NCI-H82 (cell line): ENCODE measurements around the gene MDFI.

Experiments
- DNase-seq: peaks from one replicate; lab custom pipeline; 2025; lab: John Stamatoyannopoulos, UW

Gene MDFI

DNA sequence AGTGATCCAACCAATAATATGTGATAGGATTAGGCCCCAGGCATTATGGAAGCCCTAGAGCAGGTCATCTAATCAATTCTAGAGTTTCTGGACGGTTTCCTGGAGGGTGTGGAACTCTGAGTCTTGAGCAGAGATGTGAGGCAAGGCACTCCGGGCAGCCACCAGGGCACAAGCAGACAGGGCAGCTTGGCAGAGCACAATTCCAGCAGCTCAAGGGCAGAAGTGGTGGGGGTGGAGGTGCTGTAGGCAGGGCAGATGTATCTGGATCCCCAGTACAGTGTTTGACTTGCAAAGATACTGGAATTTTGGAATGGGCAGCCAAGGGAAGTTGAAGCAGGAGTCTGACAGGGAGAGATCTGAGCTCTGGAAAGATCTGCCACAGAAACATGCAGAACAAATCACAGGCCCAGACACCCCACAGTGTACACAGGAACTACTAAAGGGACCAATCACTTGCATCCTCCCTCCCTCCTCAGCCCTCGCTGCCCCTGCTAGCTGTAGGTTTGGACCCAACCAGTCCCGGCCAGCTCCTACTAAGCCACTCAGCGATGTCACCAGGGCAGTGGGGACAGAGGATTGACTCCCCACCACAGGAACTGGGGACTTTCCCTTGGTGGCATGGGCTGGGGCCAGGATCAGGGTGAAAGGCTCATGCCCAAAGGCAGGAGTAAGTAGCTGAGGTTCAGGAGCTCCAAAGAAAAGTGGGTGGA lies 50.1 kb downstream of the MDFI start:
- no peak for DNase-seq

DNA sequence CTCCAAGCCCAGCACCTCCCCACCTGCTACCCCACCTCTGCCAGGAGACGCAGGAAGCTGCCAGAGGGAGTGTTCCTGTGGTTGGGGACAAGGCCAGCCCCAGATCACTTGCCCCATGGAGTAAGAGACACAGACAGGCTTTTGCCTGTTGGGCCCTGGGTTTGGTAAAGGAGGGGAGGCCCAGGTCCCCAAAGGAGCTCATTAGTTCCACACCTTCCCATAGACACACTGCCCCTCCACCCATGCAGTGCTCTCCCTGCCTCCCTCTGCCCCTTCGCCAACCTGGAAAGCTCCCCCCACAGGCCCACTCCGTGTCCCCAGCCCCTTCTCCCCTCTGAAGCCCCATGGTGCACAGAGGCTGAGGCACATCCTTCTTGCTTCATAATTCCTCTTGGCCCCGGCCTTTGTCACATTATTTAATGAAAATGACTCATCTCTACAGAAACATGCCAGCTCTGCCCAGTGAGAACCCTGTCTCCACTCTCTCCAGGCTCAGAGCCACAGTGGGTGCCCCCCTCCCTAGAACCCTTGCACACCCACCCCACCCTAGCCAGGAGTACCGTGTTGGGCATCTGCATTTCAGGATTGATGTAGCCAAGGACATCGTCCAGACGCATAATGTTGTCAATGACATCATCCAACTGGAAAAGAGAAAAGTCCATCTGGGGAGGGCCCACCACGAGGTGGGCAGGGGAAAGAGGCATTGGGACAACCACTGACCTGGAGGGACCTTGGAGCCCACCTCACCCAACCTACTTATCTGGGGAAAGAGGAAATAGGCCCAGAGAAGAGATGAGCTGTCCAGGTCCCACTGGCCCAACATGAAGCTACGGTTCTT lies 51.1 kb downstream of the MDFI start:
- DNase-seq, result no peak

DNA sequence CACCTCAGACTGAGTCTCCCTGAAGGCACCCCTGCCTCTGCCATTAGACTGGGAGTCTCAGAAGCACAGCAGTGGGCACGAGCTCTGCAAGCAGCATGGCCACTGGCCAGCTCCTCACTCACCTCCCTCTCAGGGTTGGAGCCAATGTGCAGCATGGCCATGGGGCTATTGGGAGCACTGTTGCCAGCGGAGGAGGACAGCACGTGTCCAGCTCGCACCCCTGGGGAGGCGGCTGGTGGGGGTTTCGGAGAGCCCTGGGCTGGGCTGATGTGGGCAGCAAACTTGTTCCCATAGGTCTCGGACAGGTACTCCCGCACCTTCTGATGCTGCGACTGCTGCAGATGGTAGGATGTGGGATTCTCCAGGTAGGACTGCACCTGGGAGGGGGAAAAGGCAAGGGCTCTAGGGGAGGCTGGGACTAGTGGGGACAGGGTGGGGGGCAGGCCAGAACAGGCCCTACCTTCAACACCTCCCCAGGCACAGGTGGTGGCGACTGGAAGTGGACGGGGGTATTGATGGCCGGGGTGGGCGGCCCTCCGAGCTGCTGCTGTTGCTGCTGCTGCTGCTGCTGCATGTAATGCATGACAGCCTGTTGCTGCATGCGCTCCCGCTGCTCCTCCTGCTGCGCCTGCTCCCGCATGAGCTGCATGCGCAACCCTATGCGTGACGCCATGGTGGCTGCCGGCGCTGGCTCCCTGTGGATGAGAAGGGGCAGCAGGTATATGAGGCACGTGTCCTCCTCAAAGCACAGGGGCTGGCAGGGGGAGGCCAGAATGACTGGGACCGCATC lies 52.5 kb downstream of the MDFI start:
- DNase-seq, result no peak

- peak; percentile 30 for DNase-seq
Observed at GRCh38 chr6:41691426-41692079, 53.3 kb downstream of the MDFI start.

- no peak for DNase-seq
Observed at GRCh38 chr6:41692080-41692675, 53.9 kb downstream of the MDFI start.

DNA sequence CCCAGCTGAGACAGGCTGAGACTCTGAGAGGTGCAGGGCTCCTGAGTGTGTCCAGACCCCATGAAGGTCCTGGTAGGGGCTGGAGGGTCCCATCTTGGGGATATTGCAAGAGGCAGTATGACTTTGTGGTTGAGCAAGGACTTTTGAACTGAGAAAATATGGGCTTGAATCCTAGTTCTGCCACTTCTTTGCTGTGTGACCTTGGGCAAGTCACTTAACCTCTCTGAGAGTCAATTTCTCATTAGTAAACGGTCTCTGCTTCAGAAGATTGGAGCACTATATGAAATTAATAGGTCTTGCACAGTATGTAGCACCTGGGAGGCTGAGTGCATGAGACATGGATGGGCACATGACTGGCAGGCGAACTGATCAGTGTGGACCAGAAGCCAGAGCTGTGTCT lies 54.5 kb downstream of the MDFI start:
- DNase-seq, result no peak

DNA sequence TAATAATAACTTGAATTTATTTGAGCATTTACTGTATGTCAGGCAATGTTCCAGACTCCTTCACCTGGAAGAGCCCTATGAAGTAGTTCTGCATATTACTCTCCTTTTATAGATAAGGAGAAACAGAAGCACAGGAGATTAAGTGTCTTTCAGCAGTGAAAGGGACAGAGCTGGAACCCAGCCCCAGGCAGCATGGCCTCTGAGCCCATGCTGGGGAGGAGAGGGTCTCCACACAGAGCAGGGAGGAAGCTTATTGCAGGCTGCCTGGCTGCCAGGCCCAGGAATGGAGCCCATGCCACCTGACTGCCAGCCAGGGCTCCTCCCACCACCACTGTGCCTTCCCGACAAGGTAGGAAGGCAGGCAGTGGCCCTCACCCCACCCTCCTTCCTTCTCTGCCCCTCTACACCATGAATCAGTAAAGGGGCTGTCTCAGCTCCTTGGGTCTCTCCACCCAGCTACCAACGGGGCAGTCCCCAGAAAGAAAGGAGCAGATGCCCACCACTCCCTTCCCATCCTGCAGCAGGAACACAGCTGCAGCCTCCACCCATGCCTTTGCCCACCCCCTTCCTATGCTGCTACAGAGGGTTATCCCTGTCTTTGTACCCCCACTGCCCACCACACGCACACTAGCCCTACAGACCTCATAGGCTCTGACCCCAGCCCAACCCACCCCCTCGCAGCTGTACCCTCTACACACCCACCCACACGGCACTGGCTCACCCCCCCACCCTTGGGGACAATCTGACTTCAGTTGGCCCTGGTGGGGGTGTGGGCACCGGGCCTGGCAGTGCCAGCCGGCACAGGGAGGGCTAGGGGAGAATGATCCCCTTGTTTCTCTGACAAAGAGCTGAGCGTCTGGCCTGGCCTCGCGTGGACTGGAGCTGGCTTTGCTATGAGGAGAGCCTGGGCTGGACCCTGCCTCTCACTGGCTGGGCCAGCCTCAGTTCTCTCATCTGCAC lies 55.3 kb downstream of the MDFI start:
- DNase-seq, result no peak

GRCh38 chr6:41694815-41695526 lies 56.7 kb downstream of the MDFI start:
- no peak for DNase-seq

- no peak for DNase-seq
Observed at GRCh38 chr6:41695825-41696224, 57.6 kb downstream of the MDFI start.

DNA sequence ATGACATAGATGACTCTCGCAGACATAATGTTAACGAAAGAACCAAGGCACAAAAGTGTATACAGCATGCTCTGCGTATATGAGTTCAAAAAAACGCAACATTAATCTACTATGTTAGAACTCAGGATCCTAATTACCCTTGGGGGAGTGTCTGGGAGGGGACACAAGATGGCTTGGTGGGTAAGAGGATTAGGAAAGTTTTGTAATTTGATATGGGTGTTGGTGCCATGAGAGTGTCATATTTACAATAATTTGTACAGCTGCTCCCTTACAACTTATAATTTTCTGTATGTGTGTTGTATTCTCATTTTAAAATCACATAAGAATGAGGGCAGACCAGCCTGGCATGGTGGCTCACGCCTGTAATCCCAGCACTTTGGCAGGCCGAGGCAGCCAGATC lies 58.5 kb downstream of the MDFI start:
- peak; percentile 81 for DNase-seq

DNA sequence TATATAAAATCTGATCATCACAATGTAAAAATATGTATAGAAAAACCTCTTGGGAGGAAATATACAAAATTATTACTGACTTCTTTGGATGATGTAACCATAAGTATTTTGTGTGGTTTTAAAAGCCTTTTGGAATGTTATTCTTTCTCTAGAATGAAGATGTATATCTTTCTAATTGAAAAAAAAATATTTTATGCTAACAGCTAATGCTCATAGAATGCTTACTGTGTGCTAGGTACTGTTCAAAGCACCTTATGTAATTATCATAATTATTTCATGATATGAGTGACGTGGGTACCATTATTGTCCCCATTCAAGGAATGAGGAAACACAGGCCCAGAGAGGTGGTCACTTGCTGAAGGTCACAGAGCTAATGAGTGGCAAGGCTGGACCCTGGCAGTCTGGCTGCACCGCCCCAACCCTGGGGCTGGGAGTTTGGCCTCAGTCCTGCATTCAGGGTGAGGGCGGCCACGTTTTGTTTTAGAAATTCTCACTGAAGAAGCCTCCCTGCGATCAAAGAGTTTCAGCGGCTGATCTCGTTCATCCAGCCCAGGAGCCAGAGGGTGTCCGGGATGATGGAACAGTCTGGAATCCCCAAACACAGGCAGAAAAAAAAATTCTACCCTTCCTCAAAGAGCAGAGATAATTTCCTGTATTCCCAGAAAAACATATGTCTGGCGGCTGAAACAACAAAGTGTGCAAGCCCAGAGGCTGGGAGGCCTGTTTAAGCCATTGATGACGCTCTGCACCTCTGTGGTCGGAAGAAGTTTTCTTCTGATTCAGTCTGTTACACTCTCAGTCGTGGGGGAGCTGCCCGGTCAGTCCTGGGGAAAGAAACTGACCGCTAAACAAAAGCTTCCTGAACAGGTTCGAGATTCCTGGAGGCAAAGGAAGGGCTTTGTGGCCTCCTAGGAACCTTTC lies 59.9 kb downstream of the MDFI start:
- DNase-seq, result no peak

- no peak for DNase-seq
Observed at GRCh38 chr6:41699063-41699462, 60.8 kb downstream of the MDFI start.

GRCh38 chr6:41700463-41701347 lies 62.4 kb downstream of the MDFI start:
- no peak for DNase-seq

GRCh38 chr6:41702089-41702745 lies 63.9 kb downstream of the MDFI start:
- no peak for DNase-seq

DNA sequence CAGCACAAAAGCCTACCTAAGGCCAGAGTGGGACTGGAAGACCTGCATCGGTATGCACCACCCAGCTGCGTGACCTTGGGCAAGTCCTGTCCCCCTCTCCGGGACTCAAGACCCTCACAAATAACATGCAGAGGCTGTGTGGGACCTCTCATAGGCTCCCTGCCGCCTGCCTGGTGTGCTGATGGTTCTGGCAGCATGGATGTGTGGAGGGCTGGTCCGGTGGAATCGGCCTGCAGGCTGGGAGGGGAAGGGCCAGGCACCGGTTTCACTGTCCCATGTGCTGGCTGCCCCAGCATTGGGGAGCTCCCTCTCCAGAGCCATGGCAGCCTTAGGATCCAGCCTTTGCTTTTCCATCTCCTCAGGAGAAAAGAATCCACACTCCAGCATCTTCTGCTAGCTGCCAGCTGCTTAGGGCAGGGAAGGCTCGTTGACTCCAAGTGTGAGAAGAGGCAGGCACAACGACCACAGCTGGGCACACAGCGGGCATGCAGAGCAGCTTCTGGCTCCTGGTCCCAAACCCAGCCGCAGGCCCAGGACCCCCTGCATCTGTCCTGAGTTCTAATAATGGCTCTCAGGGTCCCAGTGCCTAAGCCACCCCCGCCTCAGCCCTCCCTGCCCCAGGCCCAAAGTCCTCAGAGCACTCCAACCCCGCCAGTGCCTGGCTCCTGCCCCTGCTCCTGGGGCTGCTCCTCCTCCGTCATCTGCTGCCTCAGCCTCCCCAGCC lies 64.7 kb downstream of the MDFI start:
- no peak for DNase-seq
